Measurements from ENCODE around the gene PARP15.

DNA sequence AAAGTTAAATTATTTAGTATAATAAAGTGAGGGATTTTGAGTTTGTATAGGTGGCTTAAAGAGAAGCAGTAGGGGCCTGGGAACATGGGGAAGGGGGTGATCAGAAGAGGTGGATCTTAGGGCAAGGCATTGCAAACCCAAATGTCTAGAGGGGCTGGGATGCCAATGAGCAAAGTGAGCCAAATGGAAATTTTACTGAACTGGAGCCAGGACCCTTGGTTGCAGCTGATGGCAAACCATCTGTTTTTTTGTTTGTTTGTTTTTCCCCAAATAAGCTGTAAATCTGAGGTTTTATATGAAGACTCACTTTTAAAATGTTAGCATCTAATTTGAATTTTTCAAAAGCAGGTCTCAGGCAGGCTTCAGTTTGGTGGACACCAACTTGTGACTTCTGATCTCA, 88.4 kb downstream of the PARP15 start:
- TF ChIP-seq, protein P1, sequence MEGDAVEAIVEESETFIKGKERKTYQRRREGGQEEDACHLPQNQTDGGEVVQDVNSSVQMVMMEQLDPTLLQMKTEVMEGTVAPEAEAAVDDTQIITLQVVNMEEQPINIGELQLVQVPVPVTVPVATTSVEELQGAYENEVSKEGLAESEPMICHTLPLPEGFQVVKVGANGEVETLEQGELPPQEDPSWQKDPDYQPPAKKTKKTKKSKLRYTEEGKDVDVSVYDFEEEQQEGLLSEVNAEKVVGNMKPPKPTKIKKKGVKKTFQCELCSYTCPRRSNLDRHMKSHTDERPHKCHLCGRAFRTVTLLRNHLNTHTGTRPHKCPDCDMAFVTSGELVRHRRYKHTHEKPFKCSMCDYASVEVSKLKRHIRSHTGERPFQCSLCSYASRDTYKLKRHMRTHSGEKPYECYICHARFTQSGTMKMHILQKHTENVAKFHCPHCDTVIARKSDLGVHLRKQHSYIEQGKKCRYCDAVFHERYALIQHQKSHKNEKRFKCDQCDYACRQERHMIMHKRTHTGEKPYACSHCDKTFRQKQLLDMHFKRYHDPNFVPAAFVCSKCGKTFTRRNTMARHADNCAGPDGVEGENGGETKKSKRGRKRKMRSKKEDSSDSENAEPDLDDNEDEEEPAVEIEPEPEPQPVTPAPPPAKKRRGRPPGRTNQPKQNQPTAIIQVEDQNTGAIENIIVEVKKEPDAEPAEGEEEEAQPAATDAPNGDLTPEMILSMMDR (IDR thresholded peaks at IDR 0.05), result no peak
- no peak for TF ChIP-seq POLR2A (IDR thresholded peaks at IDR 0.05)

All from vagina (tissue), 2 donors.